ENCODE results near the gene KIF25.
"Not testable (repeated sequence)": the region's sequence is repeated elsewhere in the genome, so short reads cannot be mapped to it uniquely, and the experiment has no call there.

The KIF25 gene

DNA sequence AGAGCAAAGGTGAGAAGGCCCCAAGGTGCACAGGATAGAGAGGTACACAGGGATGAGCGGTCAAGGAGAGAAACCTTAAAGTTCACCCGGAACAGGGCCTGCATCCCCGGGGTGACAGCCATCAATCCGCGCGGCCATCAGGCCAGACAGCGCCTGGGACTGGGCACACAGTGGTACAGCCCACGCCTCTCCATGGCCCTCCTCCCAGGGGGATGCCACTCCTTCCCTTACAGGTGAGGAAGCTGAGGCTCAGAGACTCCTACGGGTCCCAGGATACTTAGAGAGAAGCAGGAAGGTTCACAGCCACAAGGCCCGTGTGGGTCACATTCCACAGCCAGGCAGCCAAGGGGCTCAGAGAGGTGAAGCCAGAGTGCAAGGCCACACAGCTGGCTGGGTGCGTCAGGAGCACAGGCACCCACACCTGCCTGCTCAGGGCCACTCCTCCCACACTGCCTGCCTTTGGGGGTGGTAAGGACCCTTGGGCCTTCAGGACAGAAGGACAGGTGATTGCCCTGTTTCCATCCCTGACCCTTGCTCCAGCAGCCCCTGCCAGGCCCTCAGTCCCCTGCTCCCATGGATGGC lies 66.8 kb downstream of the KIF25 start:
- Histone ChIP-seq H3K27ac (ENCODE audit: low read length) (no peak overlapping the region), H3K4me3 (ENCODE audit: low read depth in 1 of 2, low read length in 2 of 2) (no peak overlapping the region), H3K4me1 (ENCODE audit: control insufficient read depth in 1 of 2, insufficient read depth in 2 of 2, low read length in 2 of 2) (peaks cover 0 to 6% of the 10 kb centered on the region in 2 donors), H3K27me3 (ENCODE audit: low read depth, low read length) (no peaks in the 10 kb centered on the region), H3K36me3 (ENCODE audit: control insufficient read depth in 1 of 2, insufficient read depth in 2 of 2, low read length in 2 of 2) (no peaks in the 10 kb centered on the region), H3K9me3 (ENCODE audit: control insufficient read depth in 1 of 2, low read length in 2 of 2) (no peaks in the 10 kb centered on the region)

DNA sequence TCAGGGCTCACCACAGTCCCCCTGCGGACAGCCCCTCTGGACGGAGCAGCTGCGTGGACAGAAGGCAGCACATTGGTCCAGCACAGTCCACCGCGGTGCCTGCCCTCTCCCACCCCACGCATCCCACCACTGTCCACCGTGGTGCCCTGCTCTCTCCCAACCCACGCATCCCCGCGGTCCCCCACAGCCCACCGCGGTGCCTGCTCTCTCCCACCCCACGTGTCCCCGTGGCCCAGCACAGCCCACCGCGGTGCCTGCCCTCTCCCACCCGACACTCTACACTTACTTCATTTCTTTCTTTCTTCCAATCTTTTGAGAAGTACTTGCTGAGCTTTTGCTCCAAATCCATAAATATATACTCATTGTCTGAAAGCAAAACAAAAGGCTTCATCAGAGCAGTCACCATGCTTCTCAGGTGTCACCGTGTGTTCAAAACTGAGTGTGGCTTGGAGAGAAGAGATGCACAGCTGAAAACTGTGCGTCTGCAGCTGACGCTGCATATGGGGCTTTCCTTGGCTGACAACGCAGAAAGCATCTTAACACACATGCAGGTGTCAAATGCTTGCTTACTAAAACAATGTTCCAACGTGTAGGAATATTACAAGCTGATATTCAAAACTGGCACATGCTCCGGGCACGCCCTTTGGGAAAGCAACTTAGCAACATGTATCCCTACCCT lies 69.7 kb downstream of the KIF25 start:
- Histone ChIP-seq H3K4me3 (ENCODE audit: low read depth in 1 of 2, low read length in 2 of 2) (no peak overlapping the region), H3K4me1 (ENCODE audit: control insufficient read depth in 1 of 2, insufficient read depth in 2 of 2, low read length in 2 of 2) (no peaks in the 10 kb centered on the region), H3K36me3 (ENCODE audit: control insufficient read depth in 1 of 2, insufficient read depth in 2 of 2, low read length in 2 of 2) (no peaks in the 10 kb centered on the region), H3K27ac (ENCODE audit: low read length) (no peak overlapping the region), H3K27me3 (ENCODE audit: low read depth, low read length) (no peaks in the 10 kb centered on the region), H3K9me3 (ENCODE audit: control insufficient read depth in 1 of 2, low read length in 2 of 2) (no peaks in the 10 kb centered on the region)

- Histone ChIP-seq H3K36me3 (ENCODE audit: control insufficient read depth in 1 of 2, insufficient read depth in 2 of 2, low read length in 2 of 2) (no peaks in the 10 kb centered on the region), H3K4me3 (ENCODE audit: low read depth in 1 of 2, low read length in 2 of 2) (no peak overlapping the region)
Measured at GRCh38 chr6:168070804-168071203, 73.3 kb downstream of the KIF25 start.

DNA sequence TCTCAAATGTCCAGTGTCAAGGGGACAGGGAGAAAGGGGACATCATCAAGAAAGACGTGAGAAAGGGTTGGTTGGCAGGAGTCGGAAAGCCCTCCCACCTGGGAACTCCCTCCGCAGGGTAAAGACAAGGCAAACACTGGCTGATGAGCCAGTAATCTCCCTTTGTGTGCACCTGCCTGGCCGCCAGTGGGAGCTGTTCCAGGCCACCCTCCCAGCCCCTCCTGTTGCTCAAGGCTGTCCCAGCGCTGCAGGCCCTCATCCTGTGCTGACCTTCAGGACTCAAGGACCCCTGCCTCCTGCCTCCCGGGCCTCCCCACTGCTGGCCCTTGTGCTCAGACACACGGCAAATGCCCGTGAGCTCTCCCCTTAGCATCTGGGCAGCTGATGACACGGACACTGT lies 74.1 kb downstream of the KIF25 start:
- Histone ChIP-seq H3K4me1 (ENCODE audit: control insufficient read depth in 1 of 2, insufficient read depth in 2 of 2, low read length in 2 of 2) (no peaks in the 10 kb centered on the region), H3K27me3 (ENCODE audit: low read depth, low read length) (no peaks in the 10 kb centered on the region), H3K9me3 (ENCODE audit: control insufficient read depth in 1 of 2, low read length in 2 of 2) (no peaks in the 10 kb centered on the region), H3K4me3 (ENCODE audit: low read depth in 1 of 2, low read length in 2 of 2) (no peak overlapping the region), H3K27ac (ENCODE audit: low read length) (no peak overlapping the region), H3K36me3 (ENCODE audit: control insufficient read depth in 1 of 2, insufficient read depth in 2 of 2, low read length in 2 of 2) (no peaks in the 10 kb centered on the region)

More at GRCh38 chr6:168070804-168071203, 73.3 kb downstream of the KIF25 start:
- no peaks in the 10 kb centered on the region for H3K9me3 ChIP-seq (ENCODE audit: control insufficient read depth in 1 of 2, low read length in 2 of 2)
- H3K27me3 ChIP-seq (ENCODE audit: low read depth, low read length): no peaks in the 10 kb centered on the region
- no peak overlapping the region for H3K27ac ChIP-seq (ENCODE audit: low read length)
- no peaks in the 10 kb centered on the region for H3K4me1 ChIP-seq (ENCODE audit: control insufficient read depth in 1 of 2, insufficient read depth in 2 of 2, low read length in 2 of 2)

DNA sequence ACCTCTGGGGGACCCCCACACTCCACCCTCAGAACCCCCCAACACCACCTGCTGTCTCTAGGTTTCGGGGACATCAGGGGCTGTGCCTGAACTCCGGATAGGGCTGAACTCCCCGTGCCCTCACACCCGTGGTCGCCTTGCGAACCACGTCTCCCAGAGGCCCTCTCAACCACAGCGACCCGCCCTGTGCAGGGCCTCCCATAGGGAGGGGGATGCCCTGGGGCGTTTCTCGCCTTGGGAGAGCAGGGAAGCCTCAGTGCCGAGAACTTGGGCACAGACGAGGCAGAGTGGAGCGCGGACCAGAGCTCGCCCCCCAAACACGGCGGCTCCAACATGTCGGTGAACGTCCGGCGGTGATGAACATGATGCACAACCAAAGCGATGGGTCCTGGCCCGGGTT lies 74.8 kb downstream of the KIF25 start:
- H3K4me1 ChIP-seq (ENCODE audit: control insufficient read depth in 1 of 2, insufficient read depth in 2 of 2, low read length in 2 of 2): no peaks in the 10 kb centered on the region

GRCh38 chr6:168072730-168073129 lies 75.3 kb downstream of the KIF25 start:
- Histone ChIP-seq H3K27ac (ENCODE audit: low read length) (no peak overlapping the region), H3K4me1 (ENCODE audit: control insufficient read depth in 1 of 2, insufficient read depth in 2 of 2, low read length in 2 of 2) (no peaks in the 10 kb centered on the region), H3K9me3 (ENCODE audit: control insufficient read depth in 1 of 2, low read length in 2 of 2) (no peaks in the 10 kb centered on the region), H3K4me3 (ENCODE audit: low read depth in 1 of 2, low read length in 2 of 2) (no peak overlapping the region), H3K27me3 (ENCODE audit: low read depth, low read length) (no peaks in the 10 kb centered on the region), H3K36me3 (ENCODE audit: control insufficient read depth in 1 of 2, insufficient read depth in 2 of 2, low read length in 2 of 2) (no peaks in the 10 kb centered on the region)

More for the DNA sequence above, 74.8 kb downstream of the KIF25 start:
- Histone ChIP-seq H3K4me3 (ENCODE audit: low read depth in 1 of 2, low read length in 2 of 2) (no peak overlapping the region), H3K27ac (ENCODE audit: low read length) (no peak overlapping the region), H3K9me3 (ENCODE audit: control insufficient read depth in 1 of 2, low read length in 2 of 2) (no peaks in the 10 kb centered on the region), H3K36me3 (ENCODE audit: control insufficient read depth in 1 of 2, insufficient read depth in 2 of 2, low read length in 2 of 2) (no peaks in the 10 kb centered on the region), H3K27me3 (ENCODE audit: low read depth, low read length) (no peaks in the 10 kb centered on the region)

GRCh38 chr6:168073937-168074730 lies 76.7 kb downstream of the KIF25 start:
- Histone ChIP-seq H3K36me3 (ENCODE audit: control insufficient read depth in 1 of 2, insufficient read depth in 2 of 2, low read length in 2 of 2) (no peaks in the 10 kb centered on the region), H3K9me3 (ENCODE audit: control insufficient read depth in 1 of 2, low read length in 2 of 2) (no peaks in the 10 kb centered on the region), H3K4me3 (ENCODE audit: low read depth in 1 of 2, low read length in 2 of 2) (no peak overlapping the region), H3K27ac (ENCODE audit: low read length) (no peak overlapping the region), H3K4me1 (ENCODE audit: control insufficient read depth in 1 of 2, insufficient read depth in 2 of 2, low read length in 2 of 2) (no peaks in the 10 kb centered on the region), H3K27me3 (ENCODE audit: low read depth, low read length) (no peaks in the 10 kb centered on the region)

DNA sequence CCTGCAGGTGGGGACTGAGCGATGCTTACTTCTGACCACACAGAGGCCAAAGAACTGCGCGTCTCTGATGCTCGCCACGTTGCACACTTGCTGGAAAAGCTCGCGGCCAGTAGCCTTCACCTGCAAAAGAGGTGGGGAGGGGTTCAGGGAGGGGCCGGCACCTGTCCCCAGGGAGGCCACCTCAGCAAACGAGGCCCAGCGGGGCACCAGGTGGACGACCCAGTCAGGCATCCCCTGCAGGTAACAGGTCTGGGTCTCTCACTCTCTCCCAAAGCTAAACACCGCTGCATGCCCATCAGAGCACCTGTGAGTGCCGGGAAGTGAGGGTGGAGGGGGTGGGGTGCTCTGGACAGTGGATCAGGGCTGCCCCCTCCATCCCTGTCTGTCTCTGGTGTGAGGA lies 77.7 kb downstream of the KIF25 start:
- Histone ChIP-seq H3K27me3 (ENCODE audit: low read depth, low read length) (no peaks in the 10 kb centered on the region), H3K4me3 (ENCODE audit: low read depth in 1 of 2, low read length in 2 of 2) (no peak overlapping the region), H3K9me3 (ENCODE audit: control insufficient read depth in 1 of 2, low read length in 2 of 2) (no peaks in the 10 kb centered on the region), H3K36me3 (ENCODE audit: control insufficient read depth in 1 of 2, insufficient read depth in 2 of 2, low read length in 2 of 2) (no peaks in the 10 kb centered on the region), H3K27ac (ENCODE audit: low read length) (no peak overlapping the region), H3K4me1 (ENCODE audit: control insufficient read depth in 1 of 2, insufficient read depth in 2 of 2, low read length in 2 of 2) (no peaks in the 10 kb centered on the region)

DNA sequence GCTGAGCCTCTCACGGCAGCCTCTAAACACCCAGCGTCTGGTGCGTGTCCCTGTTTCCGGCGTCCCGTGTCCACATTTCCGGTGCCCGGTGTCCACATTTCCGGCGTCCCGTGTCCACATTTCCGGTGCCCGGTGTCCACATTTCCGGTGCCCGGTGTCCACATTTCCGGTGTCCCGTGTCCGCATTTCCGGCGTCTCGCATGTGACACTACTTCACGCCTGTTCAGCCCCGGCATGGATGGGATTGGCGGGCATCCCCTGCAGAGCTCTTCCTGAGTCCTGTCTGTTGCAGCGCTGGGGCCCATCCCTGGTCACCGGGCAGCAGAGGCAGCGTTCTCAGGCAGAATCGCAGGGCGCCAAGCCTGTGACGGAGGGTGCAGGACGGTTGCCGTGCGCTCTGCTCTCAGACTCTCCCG lies 78.3 kb downstream of the KIF25 start:
- Histone ChIP-seq H3K27ac (ENCODE audit: low read length) (no peak overlapping the region), H3K4me3 (ENCODE audit: low read depth in 1 of 2, low read length in 2 of 2) (no peak overlapping the region), H3K9me3 (ENCODE audit: control insufficient read depth in 1 of 2, low read length in 2 of 2) (no peaks in the 10 kb centered on the region), H3K36me3 (ENCODE audit: control insufficient read depth in 1 of 2, insufficient read depth in 2 of 2, low read length in 2 of 2) (no peaks in the 10 kb centered on the region), H3K27me3 (ENCODE audit: low read depth, low read length) (no peaks in the 10 kb centered on the region), H3K4me1 (ENCODE audit: control insufficient read depth in 1 of 2, insufficient read depth in 2 of 2, low read length in 2 of 2) (no peaks in the 10 kb centered on the region)

GRCh38 chr6:168077401-168077800 lies 79.9 kb downstream of the KIF25 start:
- H3K27me3 ChIP-seq (ENCODE audit: low read depth, low read length); H3K36me3 ChIP-seq (ENCODE audit: control insufficient read depth in 1 of 2, insufficient read depth in 2 of 2, low read length in 2 of 2); H3K4me1 ChIP-seq (ENCODE audit: control insufficient read depth in 1 of 2, insufficient read depth in 2 of 2, low read length in 2 of 2); H3K9me3 ChIP-seq (ENCODE audit: control insufficient read depth in 1 of 2, low read length in 2 of 2); H3K4me3 ChIP-seq (ENCODE audit: low read depth in 1 of 2, low read length in 2 of 2); H3K27ac ChIP-seq (ENCODE audit: low read length): not testable (repeated sequence)

DNA sequence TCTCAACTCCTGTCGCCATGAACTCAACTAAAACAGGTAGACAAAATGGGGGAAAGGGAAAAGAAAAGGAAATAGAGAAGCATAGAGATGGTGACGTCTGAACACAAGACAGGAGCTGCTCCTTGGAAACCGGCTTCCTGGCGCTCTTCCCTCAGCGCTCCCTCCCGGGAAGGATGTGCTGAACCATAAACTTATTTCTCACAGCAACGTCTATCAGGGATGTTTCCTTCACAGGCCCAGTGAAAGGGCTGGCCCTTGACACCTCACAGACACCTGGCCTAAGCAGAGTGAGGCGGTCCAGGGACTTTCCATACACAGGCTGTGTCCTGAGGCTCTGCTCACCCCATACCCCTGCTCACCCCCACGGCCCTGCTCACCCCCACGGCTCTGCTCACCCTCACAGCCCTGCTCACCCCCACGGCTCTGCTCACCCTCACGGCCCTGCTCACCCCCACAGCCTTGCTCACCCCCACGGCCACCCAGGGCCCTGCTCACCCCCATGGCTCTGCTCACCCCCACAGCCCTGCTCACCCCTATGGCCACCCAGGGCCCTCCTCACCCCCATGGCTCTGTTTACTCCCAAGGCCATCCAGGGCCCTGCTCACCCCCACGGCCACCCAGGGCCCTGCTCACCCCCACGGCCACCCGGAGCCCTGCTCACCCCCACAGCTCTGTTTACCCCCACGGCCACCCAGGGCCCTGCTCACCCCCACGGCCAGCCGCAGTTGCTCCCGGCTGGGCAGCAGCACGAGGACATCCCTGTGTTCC lies 80.9 kb downstream of the KIF25 start:
- H3K27me3 ChIP-seq (ENCODE audit: low read depth, low read length): no peaks in the 10 kb centered on the region
- no peak overlapping the region for H3K27ac ChIP-seq (ENCODE audit: low read length)
- H3K4me3 ChIP-seq (ENCODE audit: low read depth in 1 of 2, low read length in 2 of 2): no peak overlapping the region

More for the DNA sequence above, 80.9 kb downstream of the KIF25 start:
- no peaks in the 10 kb centered on the region for H3K4me1 ChIP-seq (ENCODE audit: control insufficient read depth in 1 of 2, insufficient read depth in 2 of 2, low read length in 2 of 2)
- no peaks in the 10 kb centered on the region for H3K36me3 ChIP-seq (ENCODE audit: control insufficient read depth in 1 of 2, insufficient read depth in 2 of 2, low read length in 2 of 2)
- no peaks in the 10 kb centered on the region for H3K9me3 ChIP-seq (ENCODE audit: control insufficient read depth in 1 of 2, low read length in 2 of 2)
